HEK293 (cell line): Measurements from ENCODE around the gene PITRM1.

Experiments
- ATF2 ChIP-seq: fragments of 450-650 bp; formaldehyde crosslinking; IDR thresholded peaks from 2 replicates; pipeline ENCODE4 v1.5.1; 2016; ENCODE audit warnings: missing biosample characterization, missing genetic modification characterization, low read depth
- CTCF ChIP-seq: fragments of 450-650 bp; formaldehyde crosslinking; IDR thresholded peaks from 2 replicates; pipeline ENCODE4 v1.5.1; 2016; ENCODE audit warnings: missing biosample characterization, missing genetic modification characterization
- FEZF1 ChIP-seq: fragments of 450-650 bp; formaldehyde crosslinking; IDR thresholded peaks from 2 replicates; pipeline ENCODE4 v1.5.1; 2016; ENCODE audit warnings: missing biosample characterization, missing genetic modification characterization
- KLF7 ChIP-seq: fragments of 450-650 bp; formaldehyde crosslinking; IDR thresholded peaks from 2 replicates; pipeline ENCODE4 v1.5.1; 2016; ENCODE audit warnings: missing biosample characterization, missing genetic modification characterization, borderline replicate concordance
- OSR2 ChIP-seq: fragments of 450-650 bp; formaldehyde crosslinking; IDR thresholded peaks from 2 replicates; pipeline ENCODE4 v1.5.1; 2016; ENCODE audit warnings: missing biosample characterization, missing genetic modification characterization
- REST ChIP-seq: fragments of 450-650 bp; formaldehyde crosslinking; IDR thresholded peaks from 2 replicates; pipeline ENCODE4 v1.5.1; 2016; ENCODE audit warnings: missing biosample characterization, missing genetic modification characterization
- ZNF138 ChIP-seq: fragments of 450-650 bp; formaldehyde crosslinking; IDR thresholded peaks from 2 replicates; pipeline ENCODE4 v1.5.1; 2016; ENCODE audit warnings: missing biosample characterization, missing genetic modification characterization, borderline replicate concordance
- ZNF239 ChIP-seq: fragments of 450-650 bp; formaldehyde crosslinking; IDR thresholded peaks from 2 replicates; pipeline ENCODE4 v1.5.1; 2016; ENCODE audit warnings: missing biosample characterization, missing genetic modification characterization
- ZNF624 ChIP-seq: fragments of 450-650 bp; formaldehyde crosslinking; IDR thresholded peaks from 2 replicates; pipeline ENCODE4 v1.5.1; 2017; ENCODE audit warnings: missing biosample characterization, missing genetic modification characterization
- ZNF658 ChIP-seq: fragments of 450-650 bp; formaldehyde crosslinking; IDR thresholded peaks from 2 replicates; pipeline ENCODE4; 2016; ENCODE audit warnings: missing biosample characterization, missing genetic modification characterization

GRCh38 chr10:3102720-3103427, 69.7 kb downstream of the PITRM1 start:
- TF ChIP-seq CTCF (no peak), ZNF138 (no peak), REST (tag by site-specific recombination) (no peak), FEZF1 (tag by site-specific recombination) (no peak), KLF7 (no peak), ZNF658 (tag by site-specific recombination) (no peak), ATF2 (tag by site-specific recombination) (no peak), ZNF624 (tag by site-specific recombination) (no peak), ZNF239 (tag by site-specific recombination) (no peak), OSR2 (no peak)
